Activated CD8-positive, alpha-beta T cell treated with anti-CD3 and anti-CD28 coated beads for 36 hours (primary cell): ENCODE results near the gene FAM83B. TPM values are rescaled to one million over a fixed set of nuclear protein-coding genes. Genes with fewer than 3 reads are reported as not detected.

ENCODE experiments used
- ATAC-seq: fragments of 200-7000 bp; cut with Tn5 transposase; one replicate; pipeline ENCODE4 v1.10.0; 2021; ENCODE audit warnings: mild to moderate bottlenecking, moderate library complexity
- CTCF ChIA-PET: fragments of 350-600 bp; sonication (Branson Sonifier 250); formaldehyde crosslinking; loops from one replicate; lab custom pipeline; 2021; ENCODE audit warnings: antibody characterized with exemption; lab: Charles Lee
- POLR2A ChIA-PET: fragments of 350-600 bp; sonication (Branson Sonifier 250); formaldehyde crosslinking; loops from one replicate; lab custom pipeline; 2021; ENCODE audit warnings: antibody characterized with exemption; lab: Charles Lee
- DNase-seq: peaks from one replicate; pipeline ENCODE4 v3.0.0-alpha.2; 2020
- H3K27ac Mint-ChIP-seq: one replicate; pipeline ENCODE4 v1.8.0; 2021; ENCODE audit warnings: mild to moderate bottlenecking, mixed read lengths
- H3K27me3 Mint-ChIP-seq: one replicate; pipeline ENCODE4 v1.8.0; 2021; ENCODE audit warnings: mixed read lengths
- H3K36me3 Mint-ChIP-seq: one replicate; pipeline ENCODE4 v1.8.0; 2021; ENCODE audit warnings: low read depth, mixed read lengths
- H3K4me1 Mint-ChIP-seq: one replicate; pipeline ENCODE4 v1.8.0; 2021; ENCODE audit warnings: low read depth, mixed read lengths
- H3K4me3 Mint-ChIP-seq: one replicate; pipeline ENCODE4 v1.8.0; 2021; ENCODE audit warnings: mild to moderate bottlenecking, moderate library complexity, mixed read lengths
- H3K9me3 Mint-ChIP-seq: one replicate; pipeline ENCODE4 v1.8.0; 2021; ENCODE audit warnings: mixed read lengths
- CTCF ChIP-seq: fragments of 200-600 bp; IDR thresholded peaks from one replicate; pipeline ENCODE4 v1.8.0; 2022; ENCODE audit warnings: antibody characterized with exemption, mild to moderate bottlenecking
- intact Hi-C: fragments of 100-400 bp; cut with micrococcal nuclease; formaldehyde crosslinking; loops from one replicate; pipeline ENCODE4 v1.10.0; 2022
- total RNA-seq, 2 experiments: library from RNA; stranded (reverse); gene quantifications; one replicate each; pipeline ENCODE4 v1.2.3, GENCODE V29; 2021

Gene FAM83B
- total RNA-seq, 2 experiments from 2014 or later: not detected

- TF ChIP-seq CTCF: no peak
- Mint-ChIP-seq H3K4me3 (no peak overlapping the region), H3K27me3 (peaks cover 19% of the 10 kb centered on the region), H3K27ac (no peak overlapping the region), H3K9me3 (peaks cover 3% of the 10 kb centered on the region), H3K36me3 (no peaks in the 10 kb centered on the region), H3K4me1 (no peaks in the 10 kb centered on the region)
- ChIA-PET CTCF (no interaction called here), POLR2A (no interaction called here)
- ATAC-seq (no peak), DNase-seq (no peak)
- intact Hi-C loops: no loop called here
Measured at GRCh38 chr6:54846857-54847674, 495 bp downstream of the FAM83B start.

- no peak for TF ChIP-seq CTCF
- intact Hi-C loops: no loop called here
- peaks cover 19% of the 10 kb centered on the region for H3K27me3 Mint-ChIP-seq
- DNase-seq (no peak), ATAC-seq (no peak)
- H3K9me3 Mint-ChIP-seq: peaks cover 5% of the 10 kb centered on the region
- no peak overlapping the region for H3K27ac Mint-ChIP-seq
- POLR2A ChIA-PET: no interaction called here
- no peaks in the 10 kb centered on the region for H3K4me1 Mint-ChIP-seq
- no peak overlapping the region for H3K4me3 Mint-ChIP-seq
- no peaks in the 10 kb centered on the region for H3K36me3 Mint-ChIP-seq
- CTCF ChIA-PET: no interaction called here
Measured at GRCh38 chr6:54847799-54848597, 1.4 kb downstream of the FAM83B start.

GRCh38 chr6:54850114-54850513 is 3.5 kb downstream of the FAM83B start:
- no peak overlapping the region for H3K4me3 Mint-ChIP-seq
- H3K27ac Mint-ChIP-seq: no peak overlapping the region
- ATAC-seq (no peak), DNase-seq (no peak)
- no peak for TF ChIP-seq CTCF
- H3K9me3 Mint-ChIP-seq: peaks cover 2% of the 10 kb centered on the region
- CTCF ChIA-PET: no interaction called here
- H3K27me3 Mint-ChIP-seq: peaks cover 17% of the 10 kb centered on the region
- H3K36me3 Mint-ChIP-seq: no peaks in the 10 kb centered on the region
- no peaks in the 10 kb centered on the region for H3K4me1 Mint-ChIP-seq
- intact Hi-C loops: no loop called here
- POLR2A ChIA-PET: no interaction called here

GRCh38 chr6:54856129-54856528 is 9.6 kb downstream of the FAM83B start:
- no peak for TF ChIP-seq CTCF
- POLR2A ChIA-PET: no interaction called here
- CTCF ChIA-PET: no interaction called here

GRCh38 chr6:54860132-54860531 is 13.6 kb downstream of the FAM83B start:
- Mint-ChIP-seq H3K4me1 (no peaks in the 10 kb centered on the region), H3K4me3 (no peak overlapping the region), H3K27ac (no peak overlapping the region), H3K27me3 (no peaks in the 10 kb centered on the region), H3K36me3 (no peaks in the 10 kb centered on the region), H3K9me3 (no peaks in the 10 kb centered on the region)
- intact Hi-C loops: no loop called here
- CTCF ChIA-PET: no interaction called here
- DNase-seq (no peak), ATAC-seq (no peak)
- no peak for TF ChIP-seq CTCF
- POLR2A ChIA-PET: no interaction called here

More at GRCh38 chr6:54856129-54856528, 9.6 kb downstream of the FAM83B start:
- DNase-seq: no peak
- intact Hi-C loops: no loop called here
- H3K9me3 Mint-ChIP-seq: peaks cover 2% of the 10 kb centered on the region
- no peaks in the 10 kb centered on the region for H3K36me3 Mint-ChIP-seq
- ATAC-seq: no peak
- H3K4me3 Mint-ChIP-seq: no peak overlapping the region
- H3K27me3 Mint-ChIP-seq: no peaks in the 10 kb centered on the region
- H3K4me1 Mint-ChIP-seq: no peaks in the 10 kb centered on the region
- H3K27ac Mint-ChIP-seq: no peak overlapping the region
